HG03045 (cell line): ENCODE results near the gene FAF1.
"Not testable (repeated sequence)": the region's sequence is repeated elsewhere in the genome, so short reads cannot be mapped to it uniquely, and the experiment has no call there.

ENCODE experiments used
- ATAC-seq: cut with Tn5 transposase; IDR thresholded peaks from one replicate; pipeline ENCODE4 v1.9.1; 2021; ENCODE audit warnings: mild to moderate bottlenecking, moderate library complexity; ENCODE audit not compliant: unreplicated experiment

FAF1 gene

GRCh38 chr1:50967416-50968157, 7.5 kb upstream of the FAF1 start:
- no peak for ATAC-seq

GRCh38 chr1:50966991-50967390, 6.9 kb upstream of the FAF1 start:
- ATAC-seq: no peak

GRCh38 chr1:50964863-50965262, 4.8 kb upstream of the FAF1 start:
- no peak for ATAC-seq

DNA sequence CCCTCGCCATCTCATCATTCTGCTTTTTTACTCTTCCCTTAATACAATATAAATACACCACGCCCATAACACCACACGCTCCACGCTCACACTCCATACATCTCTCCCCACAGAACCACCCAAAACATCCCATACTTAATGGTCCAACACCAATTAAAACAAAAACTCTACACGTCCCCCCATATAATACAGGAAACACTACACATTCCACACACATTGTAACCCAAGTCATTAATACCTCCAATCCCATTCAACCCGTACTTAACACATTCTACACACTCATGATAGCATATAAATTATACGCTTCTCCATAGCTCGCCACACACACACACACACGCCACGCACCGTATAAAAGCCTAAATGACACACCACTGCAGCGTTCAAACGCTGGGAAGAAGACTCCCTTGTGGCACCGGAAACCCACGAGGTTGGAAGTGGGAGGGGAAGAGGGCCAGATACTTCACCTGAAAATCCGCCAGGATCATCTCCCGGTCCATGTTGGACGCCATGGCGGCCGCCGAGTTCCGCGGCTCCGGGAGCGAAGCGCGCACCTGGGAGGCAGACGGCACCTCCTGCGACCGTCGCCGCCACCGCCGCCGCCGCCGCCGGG, 659 bp downstream of the FAF1 start:
- no peak for ATAC-seq

DNA sequence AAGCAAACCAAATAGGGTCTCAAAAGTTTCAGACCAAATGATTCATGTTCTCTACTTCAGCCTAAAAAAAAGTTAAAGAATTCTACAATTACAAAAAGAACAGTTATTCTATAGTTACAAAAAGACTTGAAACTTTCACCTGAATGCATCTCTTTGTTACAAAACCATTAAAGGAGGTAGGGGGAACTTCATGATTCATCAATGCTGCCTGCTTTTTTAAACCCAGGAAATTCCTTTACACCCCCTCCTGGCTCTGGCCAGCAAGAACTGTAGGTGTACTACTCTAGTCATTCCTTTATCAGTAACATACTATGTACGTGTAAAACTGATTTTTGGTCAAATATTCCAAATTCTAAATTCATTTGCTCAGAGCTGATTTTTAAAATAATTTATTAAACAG, 5.0 kb downstream of the FAF1 start:
- no peak for ATAC-seq

GRCh38 chr1:50952566-50952965, 7.5 kb downstream of the FAF1 start:
- ATAC-seq: not testable (repeated sequence)

DNA sequence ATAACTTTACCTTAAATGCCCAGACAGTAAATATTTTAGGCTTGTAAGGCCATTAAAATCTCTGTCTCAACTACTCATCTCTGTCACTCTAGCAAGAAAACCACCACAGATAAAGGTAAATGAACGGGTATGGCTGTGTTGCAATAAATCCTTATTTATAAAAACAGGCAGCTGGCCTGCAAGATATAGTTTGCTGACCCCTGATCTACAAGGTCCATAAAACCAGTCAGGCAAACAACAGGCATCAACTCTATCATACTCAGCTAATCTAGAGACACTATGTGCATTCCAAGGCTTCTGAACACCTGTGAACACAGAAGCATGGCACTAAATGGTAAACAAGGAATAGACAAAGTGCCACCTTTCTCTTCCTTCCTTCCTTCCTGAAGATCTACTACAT, 9.7 kb downstream of the FAF1 start:
- ATAC-seq: no peak

DNA sequence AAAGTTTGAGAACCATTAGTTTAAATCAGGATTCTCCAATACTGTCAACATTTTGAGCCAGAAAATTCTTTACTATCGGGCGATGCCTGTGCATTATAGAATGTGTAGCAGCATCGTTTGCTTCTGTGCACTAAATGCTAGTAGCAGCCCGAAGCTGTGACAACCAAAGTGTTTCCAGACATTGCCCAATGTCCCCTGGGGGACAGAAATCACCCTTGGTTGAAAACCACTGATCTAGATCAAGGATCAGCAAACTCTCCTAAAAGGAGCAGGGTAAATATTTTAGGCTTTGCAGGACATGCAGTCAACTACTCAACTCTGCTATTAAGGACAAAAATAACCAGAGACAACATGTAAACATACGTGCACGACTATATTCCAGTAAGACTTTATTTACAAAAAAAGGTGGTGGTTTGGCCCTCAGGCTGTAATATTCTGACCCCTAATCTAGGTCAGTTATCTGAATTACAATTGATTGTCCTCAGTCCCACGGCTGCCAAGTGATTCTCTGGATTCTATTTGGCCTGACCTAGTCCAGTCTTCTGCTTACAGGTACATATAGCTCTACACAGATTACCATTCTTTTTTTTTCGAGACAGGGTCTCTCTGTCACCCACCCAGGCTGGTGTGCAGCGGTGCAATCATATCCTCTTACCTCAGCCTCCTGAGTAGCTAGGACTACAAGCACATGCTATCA, 10.6 kb downstream of the FAF1 start:
- no peak for ATAC-seq

- no peak for ATAC-seq
Measured at GRCh38 chr1:50942334-50942733, 17.7 kb downstream of the FAF1 start.

- no peak for ATAC-seq
Measured at GRCh38 chr1:50940291-50940690, 19.8 kb downstream of the FAF1 start.

DNA sequence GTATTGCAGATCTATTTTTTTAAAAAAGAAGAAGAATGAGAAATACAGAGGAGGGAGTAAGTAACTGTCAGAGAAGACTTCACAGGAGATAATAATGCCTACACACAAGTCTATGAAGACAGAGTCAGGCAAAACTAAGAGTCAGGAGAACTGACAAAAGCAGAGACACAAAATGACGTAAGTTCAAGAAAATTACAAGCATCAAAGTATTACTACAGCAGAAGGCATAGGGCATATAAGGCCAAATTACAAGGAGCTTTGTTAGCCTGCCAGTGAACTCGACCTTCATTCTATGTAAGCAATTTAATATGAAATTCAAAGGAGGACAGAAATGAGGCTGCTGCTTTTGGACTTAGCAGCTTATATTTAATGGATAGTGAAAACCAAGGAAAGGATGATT, 23.7 kb downstream of the FAF1 start:
- no peak for ATAC-seq

GRCh38 chr1:50935276-50935675, 24.8 kb downstream of the FAF1 start:
- ATAC-seq: not testable (repeated sequence)

DNA sequence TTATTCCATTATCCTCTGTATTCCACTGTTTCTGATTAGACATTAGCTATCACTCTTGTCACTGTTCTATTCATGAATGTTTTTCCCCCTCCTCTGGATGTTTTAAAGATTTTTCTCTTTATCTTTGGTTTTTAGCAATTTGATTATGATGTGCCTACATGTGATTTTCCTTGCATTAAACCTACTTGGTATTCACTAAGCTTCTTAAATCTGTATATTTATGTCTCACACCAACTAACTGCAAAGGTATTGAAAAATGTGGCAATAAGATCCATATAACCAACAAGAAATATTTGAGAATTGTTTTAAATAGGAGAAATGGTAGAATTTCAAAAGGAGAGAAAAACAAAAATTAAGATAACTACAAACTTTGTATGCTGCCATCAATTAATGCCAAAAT, 25.2 kb downstream of the FAF1 start:
- ATAC-seq: no peak

DNA sequence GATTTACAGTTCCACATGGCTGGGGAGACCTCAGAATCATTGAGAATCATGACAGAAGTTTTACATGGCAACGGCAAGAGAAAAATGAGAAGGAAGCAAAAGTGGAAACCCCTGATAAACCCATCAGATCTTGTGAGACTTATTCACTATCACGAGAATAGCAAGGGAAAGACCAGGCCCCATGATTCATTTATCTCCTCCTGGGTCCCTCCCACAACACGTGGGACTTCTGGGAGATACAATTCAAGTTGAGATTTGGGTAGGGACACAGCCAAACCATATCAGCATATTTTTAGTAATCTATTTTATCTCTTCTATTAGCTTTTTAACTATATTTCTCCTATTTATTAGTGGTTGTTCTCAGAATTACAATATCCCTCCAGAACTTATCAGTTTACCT, 26.3 kb downstream of the FAF1 start:
- ATAC-seq: not testable (repeated sequence)

DNA sequence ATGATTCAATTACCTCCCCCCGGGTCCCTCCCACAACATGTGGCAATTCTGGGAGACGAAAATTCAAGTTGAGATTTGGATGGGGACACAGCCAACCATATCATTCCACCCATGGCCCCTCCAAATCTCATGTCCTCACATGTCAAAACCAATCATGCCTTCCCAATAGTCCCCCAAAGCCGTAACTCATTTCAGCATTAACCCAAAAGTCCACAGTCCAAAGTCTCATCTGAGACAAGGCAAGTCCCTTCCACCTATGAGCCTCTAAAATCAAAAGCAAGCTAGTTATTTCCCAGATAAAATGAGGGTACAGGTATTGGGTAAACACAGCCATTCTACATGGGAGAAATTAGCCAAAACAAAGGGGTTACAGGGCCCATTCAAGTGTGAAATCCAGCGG, 28.0 kb downstream of the FAF1 start:
- ATAC-seq: not testable (repeated sequence)

DNA sequence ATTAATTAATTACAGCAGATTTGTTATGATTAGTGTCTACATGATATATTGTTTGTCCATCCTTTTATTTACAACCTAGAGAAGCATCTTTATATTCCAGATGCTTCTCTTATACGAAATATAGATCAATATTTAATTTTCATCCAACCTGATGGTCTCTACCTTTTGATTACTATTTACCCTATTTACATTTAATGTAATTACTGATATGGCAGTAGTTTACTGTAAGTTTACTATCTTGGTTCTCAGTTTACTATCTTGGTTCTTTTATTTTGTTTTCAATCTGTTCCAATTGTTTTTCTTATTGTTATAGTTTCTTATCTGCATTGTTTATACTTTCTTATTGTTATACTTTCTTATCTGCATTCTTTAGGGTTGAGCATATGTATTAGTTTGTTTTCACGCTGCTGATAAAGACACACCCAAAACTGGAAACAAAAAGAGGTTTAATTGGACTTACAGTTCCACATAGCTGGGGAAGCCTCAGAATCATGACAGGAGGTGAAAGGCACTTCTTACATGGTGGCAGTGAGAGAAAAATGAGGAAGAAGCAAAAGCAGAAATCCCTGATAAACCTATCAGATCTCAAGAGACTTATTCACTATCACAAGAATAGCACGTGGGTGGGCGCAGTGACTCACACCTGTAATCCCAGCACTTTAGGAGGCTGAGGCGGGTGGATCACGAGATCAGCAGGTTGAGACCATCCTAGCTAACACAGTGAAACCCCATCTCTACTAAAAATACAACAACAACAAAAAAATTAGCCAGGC, 28.9 kb downstream of the FAF1 start:
- ATAC-seq: no peak

DNA sequence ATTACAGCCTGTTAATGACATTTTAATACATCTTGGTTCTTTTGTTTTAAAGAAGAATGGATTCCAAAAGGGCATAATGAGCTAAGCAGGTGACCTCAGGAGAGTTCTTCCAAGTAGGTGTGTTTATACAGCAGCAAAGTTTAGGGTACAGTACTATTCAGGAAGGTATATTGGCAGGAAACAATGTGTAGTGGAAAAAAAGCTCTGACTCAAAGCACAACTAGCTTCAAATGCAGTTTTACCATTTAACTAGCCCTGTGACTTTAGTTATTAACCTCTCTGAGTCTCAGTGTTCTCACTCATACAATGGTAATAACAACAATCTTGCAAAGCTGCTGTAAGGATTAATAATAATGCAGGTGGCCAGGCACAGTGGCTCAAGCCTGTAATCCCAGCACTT, 29.9 kb downstream of the FAF1 start:
- peak; percentile 53 for ATAC-seq

- no peak for ATAC-seq
Measured at GRCh38 chr1:50929376-50929958, 30.6 kb downstream of the FAF1 start.

DNA sequence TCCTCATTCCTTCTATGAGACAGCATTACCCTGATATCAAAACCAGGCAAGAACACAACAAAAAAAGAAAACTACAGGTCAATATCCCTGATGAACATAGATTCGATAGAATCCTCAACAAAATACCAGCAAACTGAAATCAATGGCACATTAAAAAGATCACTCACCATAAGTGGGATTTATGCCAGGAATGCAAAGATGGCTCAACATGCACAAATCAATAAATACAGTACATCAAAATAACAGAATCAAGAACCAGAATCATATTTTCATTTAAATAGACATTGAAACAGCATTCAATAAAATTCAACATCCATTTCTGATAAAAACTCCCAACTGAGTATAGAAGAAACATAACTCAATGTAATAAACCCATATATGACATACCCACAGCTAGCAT, 36.5 kb downstream of the FAF1 start:
- ATAC-seq: no peak

- no peak for ATAC-seq
Measured at GRCh38 chr1:50921029-50921428, 39.0 kb downstream of the FAF1 start.

GRCh38 chr1:50920409-50920808, 39.7 kb downstream of the FAF1 start:
- ATAC-seq: no peak
